Stimulated activated CD4-positive, alpha-beta T cell treated with anti-CD3 and anti-CD28 coated beads, Interleukin-12 subunit alpha, Interleukin-12 subunit beta, amount 100 ng/mL, for 24 hours (primary cell): ENCODE data around the gene SUOX.
"Not testable (repeated sequence)": the region's sequence is repeated elsewhere in the genome, so short reads cannot be mapped to it uniquely, and the experiment has no call there.

Experiments
- DNase-seq, 2 experiments: peaks; one replicate each; pipeline ENCODE4 v3.0.0-alpha.2; 2020; ENCODE audit warnings: low read depth in 2 of 2

SUOX gene

GRCh38 chr12:55996715-55997534 is at the start of gene SUOX:
Gene SUOX, plus strand, starts transcription at chr12:55997276. Its CDS starts 4,946 bp downstream, at chr12:56002222.
- no peak for DNase-seq

GRCh38 chr12:55955344-55955743 is 41.7 kb upstream of the SUOX start:
- DNase-seq, result no peak

- DNase-seq, result peak in 1 of 2 experiments; percentile 45
These were observed 41.1 kb upstream of the SUOX start for GRCh38 chr12:55955800-55956508.

DNA sequence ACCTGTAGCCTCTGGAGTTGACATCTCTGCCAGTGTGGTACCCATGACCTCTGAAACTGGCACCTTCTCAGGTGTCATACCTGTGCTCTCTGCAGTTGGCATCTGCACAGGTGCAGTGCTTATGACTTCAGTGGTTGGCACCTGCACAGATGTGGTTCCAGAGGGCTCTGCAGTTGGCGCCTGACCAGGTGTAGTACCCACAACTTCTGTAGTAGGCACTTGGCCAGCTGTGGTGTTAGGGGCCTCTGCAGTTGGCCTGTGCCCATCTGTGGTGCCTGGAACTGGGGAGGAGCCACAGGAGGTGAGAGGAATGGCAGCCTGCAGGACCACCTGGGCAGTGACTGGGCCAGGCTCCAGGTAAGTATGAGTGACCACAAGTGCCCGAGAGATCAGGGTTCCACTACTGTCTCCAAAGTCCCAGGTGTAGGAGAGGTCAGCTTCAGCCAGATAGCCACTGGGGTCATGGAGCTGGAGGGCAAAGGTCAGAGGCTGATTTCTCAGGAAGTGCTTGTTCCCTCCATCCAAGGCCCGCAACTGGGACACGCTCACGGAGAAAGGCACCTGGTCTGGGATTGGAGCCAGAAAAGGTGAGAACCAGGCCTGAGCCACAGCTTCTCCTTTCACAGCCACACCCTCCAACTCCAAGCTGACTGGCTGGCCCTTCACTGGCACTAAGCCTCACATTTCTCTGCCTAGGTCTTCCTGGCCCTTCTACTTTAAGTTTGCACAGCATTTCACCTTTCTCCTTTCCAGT is 39.8 kb upstream of the SUOX start:
- DNase-seq, result no peak

GRCh38 chr12:55963760-55964159 is 33.3 kb upstream of the SUOX start:
- DNase-seq, result no peak

DNA sequence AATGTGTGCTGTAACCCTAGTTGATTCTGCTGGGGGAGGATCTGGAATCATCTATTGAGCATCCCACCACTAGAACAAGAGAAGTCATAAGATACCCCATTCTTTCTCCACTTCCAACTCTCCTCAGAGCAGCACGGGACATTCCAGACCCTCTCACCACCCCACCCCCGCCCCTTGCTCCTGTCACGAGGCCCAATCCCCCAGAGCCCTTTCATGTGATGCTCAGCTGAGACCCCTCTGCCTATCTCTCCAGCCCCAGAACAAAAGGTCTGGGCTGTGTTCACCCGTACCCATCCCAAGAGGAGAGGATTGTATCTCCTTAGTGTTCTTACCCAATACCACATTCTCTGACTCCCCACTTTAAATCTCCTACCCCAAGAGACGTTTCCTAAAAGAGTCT is 31.8 kb upstream of the SUOX start:
- DNase-seq, result no peak

DNA sequence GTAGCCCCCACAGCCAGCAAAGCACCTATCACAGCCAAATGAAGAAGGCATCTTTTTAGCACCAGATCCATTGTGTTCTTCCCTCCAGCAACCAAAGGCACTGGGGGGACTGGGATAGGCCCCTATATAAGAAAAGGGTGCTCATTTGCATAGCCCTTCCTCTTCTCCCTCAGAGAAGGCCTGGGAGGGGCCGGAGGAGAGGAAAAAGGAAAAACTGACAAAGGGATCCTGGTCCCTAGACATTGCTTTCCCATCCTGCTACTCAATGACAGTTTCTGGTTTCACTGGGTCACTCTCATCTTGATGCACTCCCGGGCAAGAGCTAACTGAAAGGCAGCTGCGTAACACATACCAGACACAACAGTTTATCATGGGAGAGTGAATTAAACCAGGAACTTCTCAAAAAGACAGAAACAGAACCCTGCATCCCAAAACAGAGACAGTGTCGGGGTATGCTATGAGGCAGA is 31.1 kb upstream of the SUOX start, which contains the start of gene PMEL:
Gene PMEL, minus strand, starts transcription at position 102 of the 467 bp plus-strand sequence. Its CDS starts 31 bp downstream, at position 71.
- DNase-seq, result no peak

DNA sequence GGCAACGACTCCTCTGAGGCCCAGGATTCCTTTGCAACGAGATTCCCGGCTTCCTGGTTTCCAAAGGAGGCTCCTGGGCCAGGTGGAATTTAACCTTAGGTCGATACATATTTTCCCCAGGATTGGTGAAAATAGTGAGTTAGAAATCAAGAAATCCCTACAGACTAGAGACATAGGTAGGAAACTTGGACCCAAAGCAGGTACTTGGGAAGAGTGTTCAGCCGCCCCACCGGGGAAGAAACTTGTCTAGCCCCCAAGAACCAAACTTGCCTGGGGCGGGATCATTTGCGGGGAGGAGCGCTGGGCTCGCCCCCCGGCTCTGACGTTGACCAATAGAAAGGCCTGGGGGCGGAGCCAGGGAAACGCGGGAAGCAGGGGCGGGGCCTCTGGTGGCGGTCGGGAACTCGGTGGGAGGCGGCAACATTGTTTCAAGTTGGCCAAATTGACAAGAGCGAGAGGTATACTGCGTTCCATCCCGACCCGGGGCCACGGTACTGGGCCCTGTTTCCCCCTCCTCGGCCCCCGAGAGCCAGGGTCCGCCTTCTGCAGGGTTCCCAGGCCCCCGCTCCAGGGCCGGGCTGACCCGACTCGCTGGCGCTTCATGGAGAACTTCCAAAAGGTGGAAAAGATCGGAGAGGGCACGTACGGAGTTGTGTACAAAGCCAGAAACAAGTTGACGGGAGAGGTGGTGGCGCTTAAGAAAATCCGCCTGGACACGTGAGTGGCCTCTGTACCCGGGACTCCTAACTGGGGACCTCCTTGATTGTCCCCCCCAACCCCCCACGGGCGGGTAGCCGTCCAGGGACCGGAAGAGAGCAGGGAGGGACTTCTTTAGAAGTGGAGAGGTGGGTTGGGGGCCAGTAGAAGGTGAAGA is 30.4 kb upstream of the SUOX start, which contains the start of gene CDK2:
Gene CDK2, plus strand, starts transcription at position 423 of the 874 bp plus-strand sequence. Its CDS starts 179 bp downstream, at position 602.
- DNase-seq, result peak; percentile 83 to 95

DNA sequence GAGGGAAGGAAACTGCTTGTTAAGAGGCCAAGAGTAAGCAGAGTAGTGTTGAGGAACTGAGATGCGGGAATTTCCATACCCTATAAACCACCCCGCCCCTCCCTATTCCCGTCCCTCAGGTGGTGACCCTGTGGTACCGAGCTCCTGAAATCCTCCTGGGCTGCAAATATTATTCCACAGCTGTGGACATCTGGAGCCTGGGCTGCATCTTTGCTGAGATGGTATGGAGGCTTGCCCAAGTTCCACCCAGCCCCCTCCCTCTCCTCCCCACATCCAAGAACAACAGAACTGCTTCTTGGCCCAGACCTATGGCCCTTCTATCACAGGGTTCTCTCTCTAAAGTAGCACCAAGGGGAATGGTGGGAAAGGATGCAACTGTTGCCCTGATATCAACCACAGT is 27.7 kb upstream of the SUOX start:
- DNase-seq, result no peak

DNA sequence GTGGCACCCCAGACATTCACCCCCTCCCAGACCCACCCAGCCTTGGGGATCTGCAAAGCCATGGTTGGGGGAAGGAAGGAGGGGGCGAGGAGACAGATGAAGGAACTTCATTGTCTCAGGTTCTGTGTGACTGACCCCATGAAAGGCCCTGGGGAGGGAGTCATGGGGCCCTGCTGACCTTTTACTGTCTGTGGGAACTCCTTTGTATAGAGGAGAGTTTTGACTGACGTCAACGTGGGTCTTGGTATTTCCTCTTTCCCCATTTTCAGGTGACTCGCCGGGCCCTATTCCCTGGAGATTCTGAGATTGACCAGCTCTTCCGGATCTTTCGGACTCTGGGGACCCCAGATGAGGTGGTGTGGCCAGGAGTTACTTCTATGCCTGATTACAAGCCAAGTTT is 26.3 kb upstream of the SUOX start:
- no peak for DNase-seq

DNA sequence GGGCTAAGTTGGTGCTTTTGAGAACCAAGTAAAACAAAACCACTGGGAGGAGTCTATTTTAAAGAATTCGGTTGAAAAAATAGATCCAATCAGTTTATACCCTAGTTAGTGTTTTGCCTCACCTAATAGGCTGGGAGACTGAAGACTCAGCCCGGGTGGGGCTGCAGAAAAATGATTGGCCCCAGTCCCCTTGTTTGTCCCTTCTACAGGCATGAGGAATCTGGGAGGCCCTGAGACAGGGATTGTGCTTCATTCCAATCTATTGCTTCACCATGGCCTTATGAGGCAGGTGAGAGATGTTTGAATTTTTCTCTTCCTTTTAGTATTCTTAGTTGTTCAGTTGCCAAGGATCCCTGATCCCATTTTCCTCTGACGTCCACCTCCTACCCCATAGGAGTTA is 25.0 kb upstream of the SUOX start:
- DNase-seq, result no peak

- DNase-seq, result no peak
These were observed 24.6 kb upstream of the SUOX start for GRCh38 chr12:55972456-55972855.

DNA sequence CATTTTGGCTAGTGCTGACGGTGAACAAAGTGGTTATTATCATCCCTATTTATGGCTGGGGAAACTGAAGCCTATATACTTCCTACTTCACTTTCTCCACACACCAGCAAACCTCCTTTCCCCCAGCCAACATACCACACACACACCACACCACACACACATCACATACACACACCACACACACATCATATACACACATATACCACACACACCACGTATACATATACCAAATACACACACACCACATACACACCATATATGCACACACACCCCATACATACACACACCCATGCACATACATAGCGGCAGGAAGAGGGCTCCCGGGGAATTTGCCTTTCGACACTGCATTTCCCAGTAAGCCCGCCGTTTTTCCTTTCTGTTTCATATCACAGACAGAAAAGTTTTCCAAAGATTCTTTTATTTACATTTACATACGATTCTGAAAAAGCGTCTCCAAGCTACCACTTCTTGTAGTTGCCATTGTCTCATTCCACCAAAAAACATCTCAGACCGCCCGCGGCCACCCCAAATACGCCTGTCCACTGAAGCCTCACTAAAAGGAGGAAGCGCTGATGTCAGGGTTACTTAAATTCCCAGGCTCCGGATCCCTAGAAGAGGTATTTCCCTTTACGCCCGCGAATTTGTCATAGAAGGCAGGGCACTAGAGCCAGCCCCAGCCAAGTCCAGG is 24.0 kb upstream of the SUOX start:
- no peak for DNase-seq

DNA sequence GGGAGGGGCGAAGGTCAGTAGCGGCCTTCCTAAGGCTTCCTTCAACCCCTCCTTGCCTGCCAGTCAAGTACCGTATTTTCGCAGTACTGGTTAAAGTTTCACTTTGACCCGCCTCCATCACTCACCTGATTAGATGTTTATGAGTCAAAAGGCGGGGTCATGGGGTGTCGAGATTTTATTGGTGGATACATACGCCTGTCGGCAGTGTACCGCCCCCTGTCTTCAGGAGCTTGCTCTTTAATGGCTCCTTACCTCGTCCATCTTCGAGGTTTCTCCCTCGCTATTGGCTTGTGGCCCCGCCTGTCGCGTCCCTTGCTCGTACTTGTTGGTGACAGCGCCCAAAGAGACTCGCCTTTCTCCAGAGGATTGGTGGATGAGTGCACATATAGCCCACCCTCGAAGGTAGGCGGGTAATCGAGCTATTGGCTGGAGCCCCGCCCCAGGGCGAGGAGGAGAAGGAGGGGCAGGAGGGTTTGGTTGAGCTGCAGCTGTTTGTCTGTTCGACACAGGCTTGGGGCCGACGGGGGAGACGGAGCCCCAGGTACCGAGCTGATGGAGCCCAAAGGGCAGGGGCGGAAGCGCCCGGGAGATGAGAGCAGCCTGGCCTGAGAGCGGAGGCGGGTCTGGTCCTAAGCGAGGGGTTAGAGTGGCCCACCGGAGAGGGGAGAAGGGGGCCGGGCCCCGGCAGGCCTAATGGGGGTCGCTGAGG is 23.3 kb upstream of the SUOX start, which contains the start of gene RAB5B:
Gene RAB5B, plus strand, starts transcription at position 480 of the 709 bp plus-strand sequence. CDS start 12,883 bp downstream, outside the sequence.
- DNase-seq, result peak; percentile 91 to 96

DNA sequence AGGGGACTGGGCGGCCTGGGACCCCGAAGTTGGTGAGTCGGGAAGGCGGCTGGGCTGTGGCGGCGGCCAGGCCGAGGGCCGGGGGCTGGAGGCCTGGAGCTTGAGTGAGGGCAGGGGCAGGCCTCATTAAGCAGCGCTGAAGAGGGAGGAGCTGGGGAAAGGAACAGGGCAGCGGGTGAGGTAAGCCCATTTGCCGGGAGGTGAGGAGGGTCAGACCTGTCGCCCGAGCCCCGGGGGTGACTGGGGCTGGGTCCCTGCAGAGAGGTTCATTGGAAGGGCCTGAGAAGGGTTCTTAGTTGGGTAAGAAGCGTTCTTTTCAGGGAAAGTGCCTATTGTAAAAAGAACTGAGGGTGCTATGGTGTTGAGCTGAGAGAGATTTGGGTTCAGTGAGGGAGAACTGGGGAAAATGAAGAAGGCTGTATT is 22.8 kb upstream of the SUOX start:
- peak in 1 of 2 experiments; percentile 33 for DNase-seq

GRCh38 chr12:55978393-55978792 is 18.7 kb upstream of the SUOX start:
- no peak for DNase-seq

DNA sequence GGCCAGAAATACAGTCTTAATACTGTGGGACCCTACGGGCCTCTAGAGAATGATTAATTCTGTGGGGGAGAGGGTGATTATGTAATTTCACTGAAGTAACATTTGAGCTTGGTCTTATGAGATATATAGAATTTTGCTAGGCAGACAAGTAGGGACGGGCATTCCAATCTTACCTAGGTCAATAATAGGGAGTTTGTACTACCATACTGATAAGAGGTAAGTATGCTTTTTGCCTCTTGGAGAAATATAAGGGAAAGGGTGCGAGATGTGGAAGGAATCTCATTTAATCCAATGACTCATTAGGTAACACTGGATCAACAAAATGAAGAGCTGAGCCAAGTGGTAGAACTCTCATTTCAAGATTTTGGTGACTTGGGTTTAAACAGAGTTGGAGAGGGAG is 18.0 kb upstream of the SUOX start:
- no peak for DNase-seq

DNA sequence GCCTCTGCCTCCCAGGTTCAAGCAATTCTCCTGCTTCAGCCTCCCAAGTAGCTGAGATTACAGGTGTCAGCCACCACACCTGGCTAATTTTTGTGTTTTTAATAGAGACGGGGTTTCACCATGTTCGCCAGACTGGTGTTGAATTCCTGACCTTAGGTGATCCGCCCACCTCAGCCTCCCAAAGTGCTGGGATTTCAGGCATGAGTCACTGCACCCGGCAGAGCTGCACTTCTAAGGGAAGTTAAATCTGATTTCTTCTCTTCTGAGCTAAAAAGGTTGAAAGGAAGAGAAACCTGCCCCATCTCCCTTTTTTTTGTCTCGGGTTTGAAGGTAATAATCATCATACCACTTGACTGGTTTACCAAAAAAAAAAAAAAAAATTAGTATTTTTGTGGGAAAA is 15.2 kb upstream of the SUOX start:
- DNase-seq, result not testable (repeated sequence)

GRCh38 chr12:55982319-55982936 is 14.6 kb upstream of the SUOX start:
- DNase-seq, result no peak
